ENCODE measurements around the gene OR2AG1.

The OR2AG1 gene

GRCh38 chr11:6782720-6783119 lies at the start of gene OR2AG1:
TSS of gene OR2AG1 (plus strand) at chr11:6783020. CDS start at chr11:6785038, 2,018 bp downstream.
- in situ Hi-C loops (cut with MboI; ENCODE audit: low sequenced_read_pairs), result no loop called here

GRCh38 chr11:6733326-6734275 lies 49.2 kb upstream of the OR2AG1 start:
- in situ Hi-C loops (cut with MboI; ENCODE audit: low sequenced_read_pairs), result no loop called here

- in situ Hi-C loops (cut with MboI; ENCODE audit: low sequenced_read_pairs), result no loop called here
These were observed 48.2 kb upstream of the OR2AG1 start for GRCh38 chr11:6734616-6735015.

GRCh38 chr11:6735306-6735705 lies 47.5 kb upstream of the OR2AG1 start:
- in situ Hi-C loops (cut with MboI; ENCODE audit: low sequenced_read_pairs), result no loop called here

GRCh38 chr11:6736495-6737121 lies 46.2 kb upstream of the OR2AG1 start:
- in situ Hi-C loops (cut with MboI; ENCODE audit: low sequenced_read_pairs), result no loop called here

GRCh38 chr11:6737872-6738466 lies 44.9 kb upstream of the OR2AG1 start:
- in situ Hi-C loops (cut with MboI; ENCODE audit: low sequenced_read_pairs), result no loop called here

- in situ Hi-C loops (cut with MboI; ENCODE audit: low sequenced_read_pairs), result no loop called here
These were observed 44.2 kb upstream of the OR2AG1 start for GRCh38 chr11:6738590-6738989.

- in situ Hi-C loops (cut with MboI; ENCODE audit: low sequenced_read_pairs), result no loop called here
These were observed 40.6 kb upstream of the OR2AG1 start for GRCh38 chr11:6742260-6742659.

GRCh38 chr11:6745018-6745417 lies 37.8 kb upstream of the OR2AG1 start:
- in situ Hi-C loops (cut with MboI; ENCODE audit: low sequenced_read_pairs), result no loop called here

GRCh38 chr11:6745465-6746015 lies 37.3 kb upstream of the OR2AG1 start:
- in situ Hi-C loops (cut with MboI; ENCODE audit: low sequenced_read_pairs), result no loop called here

GRCh38 chr11:6746086-6746618 lies 36.7 kb upstream of the OR2AG1 start:
- in situ Hi-C loops (cut with MboI; ENCODE audit: low sequenced_read_pairs), result no loop called here

- in situ Hi-C loops (cut with MboI; ENCODE audit: low sequenced_read_pairs), result no loop called here
These were observed 36.2 kb upstream of the OR2AG1 start for GRCh38 chr11:6746626-6747025.

- in situ Hi-C loops (cut with MboI; ENCODE audit: low sequenced_read_pairs), result no loop called here
These were observed 35.6 kb upstream of the OR2AG1 start for GRCh38 chr11:6747097-6747668.

- in situ Hi-C loops (cut with MboI; ENCODE audit: low sequenced_read_pairs), result no loop called here
These were observed 27.4 kb upstream of the OR2AG1 start for GRCh38 chr11:6755303-6755952.

GRCh38 chr11:6755953-6756347 lies 26.9 kb upstream of the OR2AG1 start:
- in situ Hi-C loops (cut with MboI; ENCODE audit: low sequenced_read_pairs), result no loop called here

GRCh38 chr11:6757373-6757967 lies 25.4 kb upstream of the OR2AG1 start:
- in situ Hi-C loops (cut with MboI; ENCODE audit: low sequenced_read_pairs), result no loop called here

- in situ Hi-C loops (cut with MboI; ENCODE audit: low sequenced_read_pairs), result no loop called here
These were observed 10.6 kb upstream of the OR2AG1 start, which contains the start of gene OR2AG2 for GRCh38 chr11:6771926-6772893. TSS of gene OR2AG2 (minus strand) at chr11:6771976. CDS start at chr11:6768957, 3,019 bp downstream.

GRCh38 chr11:6778518-6778917 lies 4.3 kb upstream of the OR2AG1 start:
- in situ Hi-C loops (cut with MboI; ENCODE audit: low sequenced_read_pairs), result no loop called here

GRCh38 chr11:6780829-6781228 lies 2.0 kb upstream of the OR2AG1 start:
- in situ Hi-C loops (cut with MboI; ENCODE audit: low sequenced_read_pairs), result no loop called here
